MCF 10A (cell line): ENCODE data around the gene XKR7. TPM values are rescaled to one million over a fixed set of nuclear protein-coding genes. Genes with fewer than 3 reads are reported as not detected.
A peak's percentile ranks its signal among the peaks of the same experiment; 100 is the strongest.

Source experiments
- BruUV-seq: library from RNA; stranded (reverse); fragments of 400-500 nt; replicated peaks from 2 replicates; lab custom pipeline; 2021; lab: Mats Ljungman, UMichigan
- CTCF ChIA-PET: fragments of 300-600 bp; sonication (Branson Sonifier 250); formaldehyde crosslinking; extraction: SDS; loops from one replicate; lab custom pipeline; 2021; ENCODE audit warnings: antibody characterized with exemption, inconsistent platforms; lab: Yijun Ruan, JAX
- POLR2A ChIA-PET: fragments of 300-600, 350-650 bp; sonication (Branson Sonifier 250); formaldehyde crosslinking; extraction: SDS; loops from one replicate; lab custom pipeline; 2020; ENCODE audit warnings: antibody characterized with exemption, inconsistent platforms; lab: Yijun Ruan, JAX
- DNase-seq: peaks from one replicate; pipeline ENCODE4 v3.0.0-alpha.2; 2018; ENCODE audit not compliant: unreplicated experiment
- H3K27ac Mint-ChIP-seq: one replicate; pipeline ENCODE4 v1.8.0; 2022; ENCODE audit warnings: mild to moderate bottlenecking, low read depth, mixed read lengths; ENCODE audit not compliant: unreplicated experiment
- H3K27me3 Mint-ChIP-seq: one replicate; pipeline ENCODE4 v1.8.0; 2022; ENCODE audit warnings: mixed read lengths; ENCODE audit not compliant: insufficient read depth, unreplicated experiment
- H3K36me3 Mint-ChIP-seq: one replicate; pipeline ENCODE4 v1.8.0; 2022; ENCODE audit warnings: mild to moderate bottlenecking, moderate library complexity, mixed read lengths; ENCODE audit not compliant: insufficient read depth, unreplicated experiment
- H3K4me1 Mint-ChIP-seq: one replicate; pipeline ENCODE4 v1.8.0; 2022; ENCODE audit warnings: mixed read lengths; ENCODE audit not compliant: insufficient read depth, unreplicated experiment
- H3K4me3 Mint-ChIP-seq: one replicate; pipeline ENCODE4 v1.8.0; 2022; ENCODE audit warnings: mild to moderate bottlenecking, moderate library complexity, mixed read lengths; ENCODE audit not compliant: unreplicated experiment
- H3K9me3 Mint-ChIP-seq: one replicate; pipeline ENCODE4 v1.8.0; 2022; ENCODE audit warnings: mixed read lengths; ENCODE audit not compliant: unreplicated experiment
- CTCF ChIP-seq: fragments of 200-600 bp; IDR thresholded peaks from one replicate; pipeline ENCODE4 v1.8.0; 2022; ENCODE audit warnings: antibody characterized with exemption, mild to moderate bottlenecking; ENCODE audit not compliant: unreplicated experiment
- intact Hi-C: fragments of 100-400 bp; cut with micrococcal nuclease; formaldehyde crosslinking; loops from 2 replicates; pipeline ENCODE4 v1.14.1; 2022
- total RNA-seq: library from RNA; stranded (reverse); gene quantifications from 2 replicates; pipeline ENCODE4 v1.2.3, GENCODE V29; 2022

XKR7 gene
- total RNA-seq, 1 experiment from 2014 or later, result not detected

- intact Hi-C loops, result no loop called here
- H3K9me3 Mint-ChIP-seq, result no peaks in the 10 kb centered on the region
- CTCF ChIA-PET, result interaction anchor here (0.5 to 3.0 kb wide), 7 partner anchors 16 to 158 kb away, joined by 3 to 32 read pairs (median 4); no protein-coding TSS in a partner anchor
- DNase-seq, result no peak
- peaks cover 45% of the 10 kb centered on the region for H3K36me3 Mint-ChIP-seq
- no peak overlapping the region for H3K4me3 Mint-ChIP-seq
- no peak overlapping the region for H3K27ac Mint-ChIP-seq
- no TSS peak for BruUV-seq
- no peak for TF ChIP-seq CTCF
- H3K4me1 Mint-ChIP-seq, result peaks cover 13% of the 10 kb centered on the region
- POLR2A ChIA-PET, result no interaction called here
- no peaks in the 10 kb centered on the region for H3K27me3 Mint-ChIP-seq
Measured at GRCh38 chr20:31948008-31948407, 19.9 kb upstream of the XKR7 start.

GRCh38 chr20:31949877-31950646 lies 17.9 kb upstream of the XKR7 start:
- H3K27me3 Mint-ChIP-seq, result peaks cover 12% of the 10 kb centered on the region
- BruUV-seq, result no TSS peak

GRCh38 chr20:31951203-31951529 lies 16.8 kb upstream of the XKR7 start:
- peak overlapping the region; percentile 81 for H3K4me3 Mint-ChIP-seq
- ChIA-PET CTCF (interaction anchor here (0.5 to 8.4 kb wide), 33 partner anchors 7 to 369 kb away, joined by 3 to 200 read pairs (median 8); partner anchors contain the start of gene XKR7), POLR2A (interaction anchor here (0.9 to 3.2 kb wide), 7 partner anchors 9 to 556 kb away, joined by 3 to 17 read pairs (median 5); no protein-coding TSS in a partner anchor)
- DNase-seq, result no peak
- H3K27ac Mint-ChIP-seq, result peak overlapping the region; percentile 91
- peaks cover 23% of the 10 kb centered on the region for H3K27me3 Mint-ChIP-seq
- no peaks in the 10 kb centered on the region for H3K9me3 Mint-ChIP-seq
- BruUV-seq, result no TSS peak
- intact Hi-C loops, result loop anchor here (5.0 kb wide), 1 partner anchor 81 kb away; no protein-coding TSS in a partner anchor
- TF ChIP-seq CTCF, result no peak
- H3K36me3 Mint-ChIP-seq, result peaks cover 39% of the 10 kb centered on the region
- peaks cover 13% of the 10 kb centered on the region for H3K4me1 Mint-ChIP-seq

More at GRCh38 chr20:31949877-31950646, 17.9 kb upstream of the XKR7 start:
- Mint-ChIP-seq H3K36me3 (peaks cover 45% of the 10 kb centered on the region), H3K4me1 (peaks cover 13% of the 10 kb centered on the region), H3K27ac (no peak overlapping the region), H3K4me3 (peak overlapping the region; percentile 81), H3K9me3 (no peaks in the 10 kb centered on the region)
- ChIA-PET POLR2A (interaction anchor here (0.6 to 3.2 kb wide), 5 partner anchors 17 to 97 kb away, joined by 3 to 17 read pairs (median 4); no protein-coding TSS in a partner anchor), CTCF (interaction anchor here (0.6 to 8.4 kb wide), 15 partner anchors 8 to 763 kb away, joined by 3 to 200 read pairs (median 12); partner anchors contain the start of gene XKR7)
- DNase-seq, result no peak
- intact Hi-C loops, result loop anchor here (5.0 kb wide), 1 partner anchor 82 kb away; no protein-coding TSS in a partner anchor
- TF ChIP-seq CTCF, result no peak
